ENCODE measurements around the gene HLA-C. TPM values are rescaled to one million over a fixed set of nuclear protein-coding genes. Genes with fewer than 3 reads are reported as not detected.
A peak's percentile ranks its signal among the peaks of the same experiment; 100 is the strongest.

HLA-C gene
- total RNA-seq, result 1,000 to 10,000 TPM in 1 of 2 donors, 100 to 1,000 TPM in 1; 576 to 1,321 TPM

- H3K27ac ChIP-seq, result peak within 1 kb of the TSS; percentile 98
- DNase-seq, result peak; percentile 94
- H3K36me3 ChIP-seq, result no peaks in the 10 kb centered on the region
- H3K4me3 ChIP-seq, result peak within 1 kb of the TSS; percentile 70
- intact Hi-C loops (cut with DNase I), result loop anchor here (5.0 kb wide), 1 partner anchor 69 kb away; no protein-coding TSS in a partner anchor
- peak within 1 kb of the TSS; percentile 84 to 100 for H3K9ac ChIP-seq (ENCODE audit: low read depth in 2 of 2, low read length in 2 of 2)
- TF ChIP-seq CTCF (IDR thresholded peaks at IDR 0.05), result no peak
- H3K27me3 ChIP-seq, result no peaks in the 10 kb centered on the region
- H3K4me1 ChIP-seq, result no peaks in the 10 kb centered on the region
- H3K9me3 ChIP-seq, result no peaks in the 10 kb centered on the region
Observed at GRCh38 chr6:31271641-31272357, at the start of gene HLA-C. Gene HLA-C, minus strand, starts transcription at chr6:31272092. Its CDS starts 21 bp downstream, at chr6:31272071.

DNA sequence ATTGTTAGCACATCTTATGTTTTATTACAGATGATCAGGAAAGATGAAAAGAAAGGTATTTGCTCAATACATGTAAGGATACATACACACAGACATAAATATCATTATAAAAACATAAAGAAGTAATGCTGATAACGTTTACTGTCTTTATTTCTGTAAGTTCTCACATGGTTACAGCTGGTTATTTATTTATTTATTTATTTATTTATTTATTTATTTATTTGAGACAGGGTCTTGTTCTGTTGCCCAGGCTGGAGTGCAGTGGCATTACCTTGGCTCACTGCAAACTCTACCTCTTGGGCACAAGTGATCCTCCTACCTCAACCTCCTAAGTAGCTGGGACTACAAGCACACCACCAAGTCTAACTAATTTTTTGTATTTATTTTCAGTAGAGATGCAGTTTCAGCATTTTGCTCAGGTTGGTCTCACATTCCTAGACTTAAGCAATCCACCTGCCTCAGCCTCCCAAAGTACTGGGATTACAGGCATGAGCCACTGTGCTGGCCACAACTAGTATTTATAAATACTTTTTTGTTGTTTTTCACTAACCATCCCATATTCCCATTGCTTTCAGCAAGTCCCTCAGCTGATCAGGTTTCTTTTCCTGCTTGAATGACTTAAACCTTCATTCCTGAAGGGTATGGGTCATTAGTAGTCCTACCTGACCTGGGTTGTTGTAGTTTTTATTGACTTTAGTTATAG is 49.3 kb upstream of the HLA-C start:
- Histone ChIP-seq H3K9me3 (no peaks in the 10 kb centered on the region), H3K4me1 (no peaks in the 10 kb centered on the region), H3K36me3 (no peaks in the 10 kb centered on the region), H3K27ac (no peak overlapping the region), H3K4me3 (no peak overlapping the region), H3K9ac (ENCODE audit: low read depth in 2 of 2, low read length in 2 of 2) (no peak overlapping the region), H3K27me3 (no peaks in the 10 kb centered on the region)
- DNase-seq, result no peak
- intact Hi-C loops (cut with DNase I), result no loop called here
- no peak for TF ChIP-seq CTCF (IDR thresholded peaks at IDR 0.05)

DNA sequence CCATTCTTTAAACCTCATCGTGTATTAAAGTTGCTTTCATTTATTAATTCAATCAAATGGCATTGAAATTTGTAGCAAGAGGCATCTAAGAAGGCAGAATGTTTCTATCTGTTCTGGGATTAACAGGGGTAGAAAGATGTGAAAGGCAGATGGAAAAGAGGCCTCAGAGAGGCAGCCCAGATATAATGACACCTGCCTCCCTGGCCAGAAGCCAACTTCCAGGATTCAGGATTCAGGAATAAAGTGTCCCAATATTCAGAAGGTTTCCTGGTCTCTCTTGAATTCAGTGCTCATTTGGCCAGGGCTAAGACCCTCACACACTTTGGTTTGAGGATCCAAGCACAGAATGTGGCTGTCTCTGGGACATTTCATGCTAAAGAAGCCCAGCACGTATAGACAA is 45.1 kb upstream of the HLA-C start:
- H3K9ac ChIP-seq (ENCODE audit: low read depth in 2 of 2, low read length in 2 of 2), result no peak overlapping the region
- DNase-seq, result no peak
- H3K4me3 ChIP-seq, result no peak overlapping the region
- intact Hi-C loops (cut with DNase I), result no loop called here
- no peaks in the 10 kb centered on the region for H3K36me3 ChIP-seq
- TF ChIP-seq CTCF (IDR thresholded peaks at IDR 0.05), result no peak
- H3K27ac ChIP-seq, result no peak overlapping the region
- H3K27me3 ChIP-seq, result no peaks in the 10 kb centered on the region
- no peaks in the 10 kb centered on the region for H3K9me3 ChIP-seq
- no peaks in the 10 kb centered on the region for H3K4me1 ChIP-seq

DNA sequence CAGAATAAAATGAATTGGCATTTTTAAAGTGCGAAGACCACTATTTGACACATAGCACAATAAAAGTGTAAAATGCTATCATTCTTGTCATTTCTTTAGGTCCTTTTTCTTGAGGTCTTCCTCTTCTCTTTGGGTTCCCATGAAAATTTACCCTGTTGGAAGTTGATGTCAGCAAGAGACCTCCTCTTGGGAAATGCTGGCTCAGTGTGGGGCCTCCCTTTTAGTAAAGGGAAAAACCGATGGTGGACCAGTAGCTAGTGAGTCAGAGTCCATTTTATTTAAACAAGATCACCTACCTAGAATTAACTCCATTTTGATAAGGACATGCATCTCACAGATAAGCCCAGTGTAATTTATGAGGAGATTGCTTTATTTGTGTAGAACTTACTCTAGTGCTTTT is 37.7 kb upstream of the HLA-C start:
- Histone ChIP-seq H3K27ac (no peak overlapping the region), H3K4me3 (no peak overlapping the region), H3K27me3 (no peaks in the 10 kb centered on the region), H3K9me3 (no peaks in the 10 kb centered on the region), H3K4me1 (no peaks in the 10 kb centered on the region), H3K36me3 (no peaks in the 10 kb centered on the region), H3K9ac (ENCODE audit: low read depth in 2 of 2, low read length in 2 of 2) (no peak overlapping the region)
- TF ChIP-seq CTCF (IDR thresholded peaks at IDR 0.05), result no peak
- DNase-seq, result no peak
- intact Hi-C loops (cut with DNase I), result no loop called here

GRCh38 chr6:31308845-31309175 is 36.9 kb upstream of the HLA-C start:
- no peaks in the 10 kb centered on the region for H3K4me1 ChIP-seq
- H3K9me3 ChIP-seq, result no peaks in the 10 kb centered on the region
- peak overlapping the region; percentile 49 for H3K4me3 ChIP-seq
- H3K9ac ChIP-seq (ENCODE audit: low read depth in 2 of 2, low read length in 2 of 2), result no peak overlapping the region
- no peak overlapping the region for H3K27ac ChIP-seq
- H3K27me3 ChIP-seq, result no peaks in the 10 kb centered on the region
- H3K36me3 ChIP-seq, result no peaks in the 10 kb centered on the region
- no peak for TF ChIP-seq CTCF (IDR thresholded peaks at IDR 0.05)
- intact Hi-C loops (cut with DNase I), result no loop called here
- DNase-seq, result no peak
